Ovary (tissue), 3 donors: ENCODE results near the gene OPN1LW.
"Not testable (repeated sequence)": the region's sequence is repeated elsewhere in the genome, so short reads cannot be mapped to it uniquely, and the experiment has no call there.

Experiments
- EP300 ChIP-seq: sonication (generic); formaldehyde crosslinking; IDR thresholded peaks from one replicate; pipeline ENCODE4 v1.6.1; 2017; ENCODE audit warnings: antibody characterized with exemption
- POLR2A ChIP-seq: fragments of 450-650 bp; IDR thresholded peaks from one replicate; pipeline ENCODE4 v1.6.1; 2017; ENCODE audit warnings: antibody characterized with exemption, mild to moderate bottlenecking, moderate library complexity
- TF ChIP-seq, protein P1 (sequence below), 3 donors: fragments of 450-650 bp in 2 of 3; fragments of 200-600 bp in 1 of 3; IDR thresholded peaks; one replicate each; pipeline versions ENCODE4 v1.5.1 to v1.8.0; 2016 to 2022; ENCODE audit warnings: antibody characterized with exemption in 3 of 3, mild to moderate bottlenecking in 1 of 3
- donor health status: DM: no; HTN: no; CAD: no.

- TF ChIP-seq, protein P1, sequence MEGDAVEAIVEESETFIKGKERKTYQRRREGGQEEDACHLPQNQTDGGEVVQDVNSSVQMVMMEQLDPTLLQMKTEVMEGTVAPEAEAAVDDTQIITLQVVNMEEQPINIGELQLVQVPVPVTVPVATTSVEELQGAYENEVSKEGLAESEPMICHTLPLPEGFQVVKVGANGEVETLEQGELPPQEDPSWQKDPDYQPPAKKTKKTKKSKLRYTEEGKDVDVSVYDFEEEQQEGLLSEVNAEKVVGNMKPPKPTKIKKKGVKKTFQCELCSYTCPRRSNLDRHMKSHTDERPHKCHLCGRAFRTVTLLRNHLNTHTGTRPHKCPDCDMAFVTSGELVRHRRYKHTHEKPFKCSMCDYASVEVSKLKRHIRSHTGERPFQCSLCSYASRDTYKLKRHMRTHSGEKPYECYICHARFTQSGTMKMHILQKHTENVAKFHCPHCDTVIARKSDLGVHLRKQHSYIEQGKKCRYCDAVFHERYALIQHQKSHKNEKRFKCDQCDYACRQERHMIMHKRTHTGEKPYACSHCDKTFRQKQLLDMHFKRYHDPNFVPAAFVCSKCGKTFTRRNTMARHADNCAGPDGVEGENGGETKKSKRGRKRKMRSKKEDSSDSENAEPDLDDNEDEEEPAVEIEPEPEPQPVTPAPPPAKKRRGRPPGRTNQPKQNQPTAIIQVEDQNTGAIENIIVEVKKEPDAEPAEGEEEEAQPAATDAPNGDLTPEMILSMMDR (IDR thresholded peaks at IDR 0.05), result not testable (repeated sequence)
- TF ChIP-seq POLR2A, EP300: not testable (repeated sequence)
Observed at GRCh38 chrX:154168384-154168783, 24.3 kb downstream of the OPN1LW start.
